Esophagus squamous epithelium (tissue), 5 donors: ENCODE data around the gene FAM120B. TPM values are rescaled to one million over a fixed set of nuclear protein-coding genes. Genes with fewer than 3 reads are reported as not detected.
A peak's percentile ranks its signal among the peaks of the same experiment; 100 is the strongest.
"Not testable (repeated sequence)": the region's sequence is repeated elsewhere in the genome, so short reads cannot be mapped to it uniquely, and the experiment has no call there.

Experiments
- DNase-seq: peaks from one replicate; lab custom pipeline; 2025; lab: John Stamatoyannopoulos, UW
- H3K27ac ChIP-seq, 4 donors: fragments of 200-600 bp; sonication (generic); one replicate each; pipeline ENCODE4 v1.5.1; 2016 to 2019; ENCODE audit warnings: mild to moderate bottlenecking in 1 of 4
- H3K27me3 ChIP-seq, 4 donors: fragments of 200-600 bp; sonication (generic); 1 replicate in 3 of 4; 2 replicates in 1 of 4; pipeline versions ENCODE4 v1.5.1 to v1.6.0; 2017 to 2021; ENCODE audit warnings: antibody characterized with exemption in 1 of 4
- H3K36me3 ChIP-seq, 3 donors: fragments of 200-600 bp; sonication (generic); one replicate each; pipeline ENCODE4 v1.5.1; 2016 to 2019
- H3K4me1 ChIP-seq, 3 donors: fragments of 200-600 bp; sonication (generic); one replicate each; pipeline ENCODE4 v1.5.1; 2017 to 2019
- H3K4me3 ChIP-seq, 4 donors: fragments of 200-600 bp; sonication (generic); 1 replicate in 3 of 4; 2 replicates in 1 of 4; pipeline ENCODE4 v1.5.1; 2016 to 2019; ENCODE audit warnings: mild to moderate bottlenecking in 2 of 4, moderate library complexity in 1 of 4
- H3K9me3 ChIP-seq, 3 donors: fragments of 200-600 bp; sonication (generic); one replicate each; pipeline ENCODE4 v1.5.1; 2016 to 2019
- CTCF ChIP-seq, 6 experiments: fragments of 450-650 bp in 4 of 6; fragments of 200-600 bp in 2 of 6; sonication (generic) in 2 of 6; IDR thresholded peaks; one replicate each; pipeline ENCODE4 v1.5.1; 2016 to 2019; ENCODE audit warnings: antibody characterized with exemption in 6 of 6, mild to moderate bottlenecking in 4 of 6, moderate library complexity in 4 of 6
- POLR2A ChIP-seq, 4 donors: fragments of 450-650 bp; IDR thresholded peaks; one replicate each; pipeline ENCODE4 v1.6.1; 2017; ENCODE audit warnings: antibody characterized with exemption in 4 of 4, mild to moderate bottlenecking in 4 of 4, moderate library complexity in 3 of 4
- WGBS, 2 donors: methylation state at CpG; one replicate each; pipeline ENCODE4 v1.1.5; 2018; 5-methylcytosine and 5-hydroxymethylcytosine counted together
- intact Hi-C: fragments of 100-400 bp; cut with DNase I; formaldehyde crosslinking; loops from one replicate; pipeline ENCODE4 v1.15.0; 2022
- total RNA-seq, 4 donors: library from RNA; depleted of rRNA; stranded (reverse); fragments of >200 nt; gene quantifications; one replicate each; pipeline ENCODE4 v1.1.0, GENCODE V29; 2016
- donor health status: DM: yes; HTN: yes; CAD: no.

FAM120B gene
- total RNA-seq, 4 donors from 2014 or later: 8.4 to 25.6 (median 12.9) TPM

- no peak overlapping the region for H3K4me3 ChIP-seq
- WGBS, 2 donors: 58 to 59% methylated on average over 10 of the region's 10 CpGs
- DNase-seq: no peak
- no peaks in the 10 kb centered on the region for H3K9me3 ChIP-seq
- peaks cover 5 to 49% (median 10%) of the 10 kb centered on the region in 3 donors for H3K4me1 ChIP-seq
- peak overlapping the region in 3 of 4 donors; percentile 4 to 59 (median 46) for H3K27ac ChIP-seq
- H3K36me3 ChIP-seq: peaks cover 0 to 69% (median 4%) of the 10 kb centered on the region in 3 donors
- TF ChIP-seq CTCF (IDR thresholded peaks at IDR 0.05) (no peak), POLR2A (IDR thresholded peaks at IDR 0.05) (no peak)
- no peaks in the 10 kb centered on the region for H3K27me3 ChIP-seq
- intact Hi-C loops: no loop called here
These were observed 38.3 kb downstream of the FAM120B start for GRCh38 chr6:170344631-170345576.

GRCh38 chr6:170345662-170346061, 39.1 kb downstream of the FAM120B start:
- DNase-seq: no peak
- 88 to 100% methylated on average over 2 to 3 of the region's 3 CpGs for WGBS, 2 donors
- H3K4me3 ChIP-seq: no peak overlapping the region
- H3K27me3 ChIP-seq: no peaks in the 10 kb centered on the region
- peaks cover 5 to 42% (median 10%) of the 10 kb centered on the region in 3 donors for H3K4me1 ChIP-seq
- H3K36me3 ChIP-seq: peaks cover 0 to 74% (median 11%) of the 10 kb centered on the region in 3 donors
- H3K27ac ChIP-seq: peak overlapping the region in 1 of 4 donors; percentile 4
- no peaks in the 10 kb centered on the region for H3K9me3 ChIP-seq
- TF ChIP-seq POLR2A (IDR thresholded peaks at IDR 0.05): no peak
- TF ChIP-seq CTCF (IDR thresholded peaks at IDR 0.05): no peak
- intact Hi-C loops: no loop called here

- peaks cover 0 to 74% (median 19%) of the 10 kb centered on the region in 3 donors for H3K36me3 ChIP-seq
- no peaks in the 10 kb centered on the region for H3K27me3 ChIP-seq
- H3K27ac ChIP-seq: peak overlapping the region in 1 of 4 donors; percentile 54
- H3K4me3 ChIP-seq: no peak overlapping the region
- peaks cover 5 to 39% (median 10%) of the 10 kb centered on the region in 3 donors for H3K4me1 ChIP-seq
- WGBS, 2 donors: 34 to 100% methylated on average over 2 of the region's 2 CpGs
- no peak for TF ChIP-seq CTCF (IDR thresholded peaks at IDR 0.05)
- TF ChIP-seq POLR2A (IDR thresholded peaks at IDR 0.05): no peak
- intact Hi-C loops: no loop called here
- H3K9me3 ChIP-seq: peaks cover 0 to 6% (median 0%) of the 10 kb centered on the region in 3 donors
- DNase-seq: no peak
These were observed 40.1 kb downstream of the FAM120B start for GRCh38 chr6:170346649-170347048.

- H3K36me3 ChIP-seq: peaks cover 0 to 70% (median 19%) of the 10 kb centered on the region in 3 donors
- H3K4me3 ChIP-seq: no peak overlapping the region
- WGBS, 2 donors: 52 to 57% methylated on average over 4 of the region's 4 CpGs
- no peaks in the 10 kb centered on the region for H3K27me3 ChIP-seq
- H3K27ac ChIP-seq: peak overlapping the region in 2 of 4 donors; percentile 40 to 54
- TF ChIP-seq POLR2A (IDR thresholded peaks at IDR 0.05) (no peak), CTCF (IDR thresholded peaks at IDR 0.05) (no peak)
- no peak for DNase-seq
- peaks cover 0 to 9% (median 0%) of the 10 kb centered on the region in 3 donors for H3K9me3 ChIP-seq
- H3K4me1 ChIP-seq: peaks cover 5 to 39% (median 10%) of the 10 kb centered on the region in 3 donors
- intact Hi-C loops: no loop called here
These were observed 40.5 kb downstream of the FAM120B start for GRCh38 chr6:170347091-170347490.

GRCh38 chr6:170347975-170348374, 41.4 kb downstream of the FAM120B start:
- TF ChIP-seq CTCF (IDR thresholded peaks at IDR 0.05): no peak
- no peak for TF ChIP-seq POLR2A (IDR thresholded peaks at IDR 0.05)
- WGBS, 2 donors: 62 to 81% methylated on average over 6 of the region's 6 CpGs
- Histone ChIP-seq H3K9me3 (peaks cover 0 to 9% (median 0%) of the 10 kb centered on the region in 3 donors), H3K36me3 (peaks cover 0 to 62% (median 19%) of the 10 kb centered on the region in 3 donors), H3K4me3 (no peak overlapping the region), H3K27ac (peak overlapping the region in 3 of 4 donors; percentile 22 to 54 (median 40)), H3K27me3 (no peaks in the 10 kb centered on the region), H3K4me1 (peaks cover 5 to 39% (median 10%) of the 10 kb centered on the region in 3 donors)
- intact Hi-C loops: no loop called here
- DNase-seq: no peak

- H3K27me3 ChIP-seq, H3K4me3 ChIP-seq, intact Hi-C loops, H3K9me3 ChIP-seq, DNase-seq, H3K27ac ChIP-seq: not testable (repeated sequence)
- Histone ChIP-seq H3K4me1 (peaks cover 0 to 25% (median 0%) of the 10 kb centered on the region in 3 donors), H3K36me3 (peaks cover 6 to 48% (median 19%) of the 10 kb centered on the region in 3 donors)
These were observed 44.9 kb downstream of the FAM120B start for GRCh38 chr6:170351456-170351855.

- peaks cover 9 to 62% (median 12%) of the 10 kb centered on the region in 3 donors for H3K36me3 ChIP-seq
These were observed 48.6 kb downstream of the FAM120B start for GRCh38 chr6:170355190-170355589.

More at GRCh38 chr6:170355190-170355589, 48.6 kb downstream of the FAM120B start:
- H3K9me3 ChIP-seq, intact Hi-C loops, DNase-seq, H3K27me3 ChIP-seq, H3K27ac ChIP-seq, H3K4me3 ChIP-seq: not testable (repeated sequence)
- peaks cover 7 to 18% (median 15%) of the 10 kb centered on the region in 3 donors for H3K4me1 ChIP-seq
- 64 to 100% methylated on average over 1 of the region's 1 CpG for WGBS, 2 donors
